Neural crest cell (in vitro differentiated cells): ENCODE data around the gene CTAGE9. TPM values are rescaled to one million over a fixed set of nuclear protein-coding genes. Genes with fewer than 3 reads are reported as not detected.

ENCODE experiments used
- DNase-seq: peaks from one replicate; pipeline ENCODE4 v3.0.0; 2021; ENCODE audit warnings: low read depth, mixed read lengths, low spot score
- H3K27ac Mint-ChIP-seq: one replicate; pipeline ENCODE4 v1.8.0; 2021; ENCODE audit warnings: mild to moderate bottlenecking, mixed read lengths; ENCODE audit not compliant: unreplicated experiment
- H3K27me3 Mint-ChIP-seq: 2 replicates; pipeline ENCODE4 v1.8.0; 2021; ENCODE audit warnings: low read depth, mild to moderate bottlenecking, mixed read lengths
- H3K36me3 Mint-ChIP-seq: 2 replicates; pipeline ENCODE4 v1.8.0; 2021; ENCODE audit warnings: low read depth, mild to moderate bottlenecking, mixed read lengths
- H3K4me1 Mint-ChIP-seq: 2 replicates; pipeline ENCODE4 v1.8.0; 2021; ENCODE audit warnings: mixed read lengths
- H3K4me3 Mint-ChIP-seq: one replicate; pipeline ENCODE4 v1.8.0; 2021; ENCODE audit warnings: mild to moderate bottlenecking, mixed read lengths
- H3K9me3 Mint-ChIP-seq: 2 replicates; pipeline ENCODE4 v1.8.0; 2021; ENCODE audit warnings: mixed read lengths
- total RNA-seq: library from RNA; stranded (reverse); gene quantifications from 2 replicates; pipeline ENCODE4 v1.2.1, GENCODE V29; 2021
- TF ChIP-seq, protein P1 (sequence below): fragments of 200-600 bp; sonication (generic); conservative IDR thresholded peaks from 2 replicates; pipeline ENCODE4 v1.5.0; 2021; ENCODE audit warnings: antibody characterized with exemption, mild to moderate bottlenecking

CTAGE9 gene
- total RNA-seq, 1 donor from 2014 or later, result not detected

- no peak for DNase-seq
- Mint-ChIP-seq H3K4me3 (no peak overlapping the region), H3K27me3 (no peaks in the 10 kb centered on the region), H3K36me3 (no peaks in the 10 kb centered on the region), H3K9me3 (no peaks in the 10 kb centered on the region), H3K4me1 (no peaks in the 10 kb centered on the region), H3K27ac (no peak overlapping the region)
- TF ChIP-seq, protein P1, sequence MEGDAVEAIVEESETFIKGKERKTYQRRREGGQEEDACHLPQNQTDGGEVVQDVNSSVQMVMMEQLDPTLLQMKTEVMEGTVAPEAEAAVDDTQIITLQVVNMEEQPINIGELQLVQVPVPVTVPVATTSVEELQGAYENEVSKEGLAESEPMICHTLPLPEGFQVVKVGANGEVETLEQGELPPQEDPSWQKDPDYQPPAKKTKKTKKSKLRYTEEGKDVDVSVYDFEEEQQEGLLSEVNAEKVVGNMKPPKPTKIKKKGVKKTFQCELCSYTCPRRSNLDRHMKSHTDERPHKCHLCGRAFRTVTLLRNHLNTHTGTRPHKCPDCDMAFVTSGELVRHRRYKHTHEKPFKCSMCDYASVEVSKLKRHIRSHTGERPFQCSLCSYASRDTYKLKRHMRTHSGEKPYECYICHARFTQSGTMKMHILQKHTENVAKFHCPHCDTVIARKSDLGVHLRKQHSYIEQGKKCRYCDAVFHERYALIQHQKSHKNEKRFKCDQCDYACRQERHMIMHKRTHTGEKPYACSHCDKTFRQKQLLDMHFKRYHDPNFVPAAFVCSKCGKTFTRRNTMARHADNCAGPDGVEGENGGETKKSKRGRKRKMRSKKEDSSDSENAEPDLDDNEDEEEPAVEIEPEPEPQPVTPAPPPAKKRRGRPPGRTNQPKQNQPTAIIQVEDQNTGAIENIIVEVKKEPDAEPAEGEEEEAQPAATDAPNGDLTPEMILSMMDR, result no peak
Measured at GRCh38 chr6:131660195-131660594, 50.6 kb downstream of the CTAGE9 start.

Other genes with a start within 250 kb of the CTAGE9 start
- not detected in 2 replicates for gene ARG1, start 137.8 kb downstream of the CTAGE9 start, total RNA-seq
- 30.0 and 30.5 TPM in 2 replicates for gene MED23, start 82.8 kb downstream of the CTAGE9 start, total RNA-seq
- 0.14 and 0.20 TPM in 2 replicates for gene ENPP3, start 73.7 kb downstream of the CTAGE9 start, total RNA-seq
- gene OR2A4, start 9.6 kb downstream of the CTAGE9 start, total RNA-seq, result not detected in 2 replicates
- gene ENPP1, start 97.0 kb upstream of the CTAGE9 start, total RNA-seq, result 4.0 and 4.9 TPM in 2 replicates
- gene CCN2, start 240.4 kb upstream of the CTAGE9 start, total RNA-seq, result 20.3 and 24.2 TPM in 2 replicates